ENCODE results near the gene MMP28. TPM values are rescaled to one million over a fixed set of nuclear protein-coding genes. Genes with fewer than 3 reads are reported as not detected.
A peak's percentile ranks its signal among the peaks of the same experiment; 100 is the strongest.

The MMP28 gene
- polyA plus RNA-seq, 2 of the 4 experiments (the other 2 are of a cell fraction): 6.6 to 6.7 TPM

GRCh38 chr17:35760587-35760986, 34.9 kb downstream of the MMP28 start, which contains the start of gene C17orf50:
Gene C17orf50 (plus strand): TSS chr17:35760887. CDS start chr17:35760942, 55 bp downstream.
- no peak for TF ChIP-seq POLR2AphosphoS2 (conservative IDR thresholded peaks at IDR 0.05; ENCODE audit: low read length)
- no peak for TF ChIP-seq RARB (CRISPR knock-in tag; IDR thresholded peaks at IDR 0.05)
- TF ChIP-seq NFE2L2 (conservative IDR thresholded peaks at IDR 0.05; ENCODE audit: low read length): no peak
- no peak for TF ChIP-seq SREBF2 (IDR thresholded peaks at IDR 0.05)
- no peak for TF ChIP-seq HOXA7 (CRISPR knock-in tag; IDR thresholded peaks at IDR 0.05)
- no peak for TF ChIP-seq RNF2 (IDR thresholded peaks at IDR 0.05; ENCODE audit: borderline replicate concordance, low read depth)
- no peak for TF ChIP-seq NPAS2 (CRISPR knock-in tag; IDR thresholded peaks at IDR 0.05; ENCODE audit: borderline replicate concordance)
- TF ChIP-seq MAFK (IDR thresholded peaks at IDR 0.05; ENCODE audit: partially characterized antibody): no peak
- no peak within 1 kb of the TSS for H3K4me2 ChIP-seq
- WGBS (ENCODE audit: missing lambda C conversion rate): 44% methylated on average over 1 of the region's 1 CpG
- H3K4me3 ChIP-seq: no peak within 1 kb of the TSS
- ChIA-PET POLR2A (interaction anchor here (0.6 to 2.1 kb wide), 2 partner anchors 11 to 48 kb away, joined by 4 to 9 read pairs; partner anchors contain the start of gene TAF15), CTCF (interaction anchor here (1.3 to 43.9 kb wide), 6 partner anchors 5 to 222 kb away, joined by 3 to 2039 read pairs (median 561); partner anchors contain the start of genes C17orf50, GAS2L2, MMP28 and TAF15)
- no peaks in the 10 kb centered on the region for H3K9me3 ChIP-seq
- DNase-seq (ENCODE audit: low read depth in 1 of 2, low spot score in 1 of 2): no peak
- no peak for FAIRE-seq
- H3K4me1 ChIP-seq: no peaks in the 10 kb centered on the region
- H3K27ac ChIP-seq: no peak within 1 kb of the TSS
- no peak for ATAC-seq

DNA sequence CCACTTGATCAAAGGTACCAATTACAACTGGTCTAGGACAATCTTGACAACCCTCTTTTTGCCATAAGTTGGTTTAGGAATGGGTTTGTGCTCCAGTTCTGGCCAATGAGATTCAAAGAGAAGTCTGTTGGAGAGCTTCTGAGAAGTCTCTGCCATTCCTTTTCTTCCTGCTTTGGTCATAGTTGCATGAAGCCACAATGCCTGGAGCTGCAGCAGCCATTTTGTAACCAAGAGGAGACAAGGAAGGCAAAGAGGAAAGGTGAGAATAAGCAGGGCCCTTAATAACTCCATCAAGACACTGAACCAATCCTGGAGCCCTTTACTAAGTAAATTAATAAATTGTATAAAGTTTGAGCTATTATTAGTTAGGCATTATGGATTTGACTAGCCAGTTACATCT, 38.2 kb downstream of the MMP28 start:
- no peaks in the 10 kb centered on the region for H3K9me3 ChIP-seq
- ATAC-seq (no peak), FAIRE-seq (no peak), DNase-seq (ENCODE audit: low read depth in 1 of 2, low spot score in 1 of 2) (no peak)
- H3K27ac ChIP-seq: no peak overlapping the region
- TF ChIP-seq RFX5 (IDR thresholded peaks at IDR 0.05) (no peak), GATA3 (IDR thresholded peaks at IDR 0.05; ENCODE audit: borderline replicate concordance) (no peak), POLR2AphosphoS2 (conservative IDR thresholded peaks at IDR 0.05; ENCODE audit: low read length) (no peak), ZSCAN20 (CRISPR knock-in tag; IDR thresholded peaks at IDR 0.05) (no peak), JUNB (IDR thresholded peaks at IDR 0.05) (no peak), CHD4 (IDR thresholded peaks at IDR 0.05; ENCODE audit: borderline replicate concordance) (no peak)
- TF ChIP-seq, protein P1, sequence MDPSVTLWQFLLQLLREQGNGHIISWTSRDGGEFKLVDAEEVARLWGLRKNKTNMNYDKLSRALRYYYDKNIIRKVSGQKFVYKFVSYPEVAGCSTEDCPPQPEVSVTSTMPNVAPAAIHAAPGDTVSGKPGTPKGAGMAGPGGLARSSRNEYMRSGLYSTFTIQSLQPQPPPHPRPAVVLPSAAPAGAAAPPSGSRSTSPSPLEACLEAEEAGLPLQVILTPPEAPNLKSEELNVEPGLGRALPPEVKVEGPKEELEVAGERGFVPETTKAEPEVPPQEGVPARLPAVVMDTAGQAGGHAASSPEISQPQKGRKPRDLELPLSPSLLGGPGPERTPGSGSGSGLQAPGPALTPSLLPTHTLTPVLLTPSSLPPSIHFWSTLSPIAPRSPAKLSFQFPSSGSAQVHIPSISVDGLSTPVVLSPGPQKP (IDR thresholded peaks at IDR 0.05; ENCODE audit: low read depth, low read length): no peak
- no peak overlapping the region for H3K4me2 ChIP-seq
- POLR2A ChIA-PET: interaction anchor here (1.0 kb wide), 1 partner anchor 52 kb away, joined by 7 read pairs; the partner anchor contains the start of gene TAF15
- CTCF ChIA-PET: interaction anchor here (1.0 to 43.9 kb wide), 4 partner anchors 2 to 144 kb away, joined by 5 to 2039 read pairs (median 1116); partner anchors contain the start of genes C17orf50, GAS2L2, MMP28 and TAF15
- no peaks in the 10 kb centered on the region for H3K4me1 ChIP-seq
- no peak overlapping the region for H3K4me3 ChIP-seq

- POLR2A ChIA-PET: no interaction called here
- H3K27ac ChIP-seq: no peak within 1 kb of the TSS
- no peak within 1 kb of the TSS for H3K4me3 ChIP-seq
- H3K9me3 ChIP-seq: no peaks in the 10 kb centered on the region
- TF ChIP-seq, protein P2, sequence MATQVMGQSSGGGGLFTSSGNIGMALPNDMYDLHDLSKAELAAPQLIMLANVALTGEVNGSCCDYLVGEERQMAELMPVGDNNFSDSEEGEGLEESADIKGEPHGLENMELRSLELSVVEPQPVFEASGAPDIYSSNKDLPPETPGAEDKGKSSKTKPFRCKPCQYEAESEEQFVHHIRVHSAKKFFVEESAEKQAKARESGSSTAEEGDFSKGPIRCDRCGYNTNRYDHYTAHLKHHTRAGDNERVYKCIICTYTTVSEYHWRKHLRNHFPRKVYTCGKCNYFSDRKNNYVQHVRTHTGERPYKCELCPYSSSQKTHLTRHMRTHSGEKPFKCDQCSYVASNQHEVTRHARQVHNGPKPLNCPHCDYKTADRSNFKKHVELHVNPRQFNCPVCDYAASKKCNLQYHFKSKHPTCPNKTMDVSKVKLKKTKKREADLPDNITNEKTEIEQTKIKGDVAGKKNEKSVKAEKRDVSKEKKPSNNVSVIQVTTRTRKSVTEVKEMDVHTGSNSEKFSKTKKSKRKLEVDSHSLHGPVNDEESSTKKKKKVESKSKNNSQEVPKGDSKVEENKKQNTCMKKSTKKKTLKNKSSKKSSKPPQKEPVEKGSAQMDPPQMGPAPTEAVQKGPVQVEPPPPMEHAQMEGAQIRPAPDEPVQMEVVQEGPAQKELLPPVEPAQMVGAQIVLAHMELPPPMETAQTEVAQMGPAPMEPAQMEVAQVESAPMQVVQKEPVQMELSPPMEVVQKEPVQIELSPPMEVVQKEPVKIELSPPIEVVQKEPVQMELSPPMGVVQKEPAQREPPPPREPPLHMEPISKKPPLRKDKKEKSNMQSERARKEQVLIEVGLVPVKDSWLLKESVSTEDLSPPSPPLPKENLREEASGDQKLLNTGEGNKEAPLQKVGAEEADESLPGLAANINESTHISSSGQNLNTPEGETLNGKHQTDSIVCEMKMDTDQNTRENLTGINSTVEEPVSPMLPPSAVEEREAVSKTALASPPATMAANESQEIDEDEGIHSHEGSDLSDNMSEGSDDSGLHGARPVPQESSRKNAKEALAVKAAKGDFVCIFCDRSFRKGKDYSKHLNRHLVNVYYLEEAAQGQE (IDR thresholded peaks at IDR 0.05): no peak
- TF ChIP-seq EHMT2 (IDR thresholded peaks at IDR 0.05; ENCODE audit: low read depth): no peak
- TF ChIP-seq, protein P3, sequence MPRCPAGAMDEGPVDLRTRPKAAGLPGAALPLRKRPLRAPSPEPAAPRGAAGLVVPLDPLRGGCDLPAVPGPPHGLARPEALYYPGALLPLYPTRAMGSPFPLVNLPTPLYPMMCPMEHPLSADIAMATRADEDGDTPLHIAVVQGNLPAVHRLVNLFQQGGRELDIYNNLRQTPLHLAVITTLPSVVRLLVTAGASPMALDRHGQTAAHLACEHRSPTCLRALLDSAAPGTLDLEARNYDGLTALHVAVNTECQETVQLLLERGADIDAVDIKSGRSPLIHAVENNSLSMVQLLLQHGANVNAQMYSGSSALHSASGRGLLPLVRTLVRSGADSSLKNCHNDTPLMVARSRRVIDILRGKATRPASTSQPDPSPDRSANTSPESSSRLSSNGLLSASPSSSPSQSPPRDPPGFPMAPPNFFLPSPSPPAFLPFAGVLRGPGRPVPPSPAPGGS (IDR thresholded peaks at IDR 0.05): no peak
- TF ChIP-seq KDM1A (IDR thresholded peaks at IDR 0.05; ENCODE audit: low read depth): 0 out of 2 replicates have a peak, but pooled peaks have one; percentile 44
- no peak for TF ChIP-seq NPAS2 (CRISPR knock-in tag; IDR thresholded peaks at IDR 0.05; ENCODE audit: borderline replicate concordance)
- TF ChIP-seq CHD4 (IDR thresholded peaks at IDR 0.05; ENCODE audit: borderline replicate concordance): no peak
- no peak for FAIRE-seq
- ATAC-seq: peak; percentile 7 to 16; a peak in 5 of 6 replicates
- no peak within 1 kb of the TSS for H3K4me2 ChIP-seq
- CTCF ChIA-PET: interaction anchor here (0.8 to 43.9 kb wide), 4 partner anchors 20 to 140 kb away, joined by 4 to 2039 read pairs (median 746); partner anchors contain the start of genes C17orf50, MMP28, RASL10B and TAF15
- DNase-seq (ENCODE audit: low read depth in 1 of 2, low spot score in 1 of 2): no peak
- 73% methylated on average over 9 of the region's 9 CpGs for whole genome bisulfite sequencing (ENCODE audit: missing lambda C conversion rate)
- peaks cover 10% of the 10 kb centered on the region; the same call in 2 of the 3 replicates for H3K4me1 ChIP-seq
Observed at GRCh38 chr17:35752945-35753764, 42.3 kb downstream of the MMP28 start, which contains the start of gene GAS2L2. Gene GAS2L2 (minus strand): TSS chr17:35753239. CDS start chr17:35752850, 389 bp downstream.

All from A549 (cell line).